H1 (cell line): ENCODE data around the gene ASB6. TPM values are rescaled to one million over a fixed set of nuclear protein-coding genes. Genes with fewer than 3 reads are reported as not detected.

ENCODE experiments used
- CTCF ChIP-seq, 3 experiments: IDR thresholded peaks; 1 replicate in 2 of 3; 2 replicates in 1 of 3; pipeline versions ENCODE4 v1.5.1 to v1.6.1; 2011; ENCODE audit warnings: low read length in 3 of 3, mild to moderate bottlenecking in 3 of 3, inconsistent platforms in 2 of 3, low read depth in 1 of 3, moderate library complexity in 1 of 3; ENCODE audit not compliant: insufficient read depth in 1 of 3; ENCODE audit errors: control extremely low read depth in 1 of 3
- polyA plus RNA-seq, 7 experiments: library from polyadenylated mRNA; depleted of rRNA in 3 of 7; stranded (reverse) in 5 of 7; unstranded in 2 of 7; fragments of >200 nt in 5 of 7; fragments of 200-250 nt in 2 of 7; gene quantifications; 1 replicate in 5 of 7; 2 replicates in 1 of 7; 4 replicates in 1 of 7; pipeline versions ENCODE4 v1.2.1 to v1.2.3, GENCODE V29; 2011 to 2013; ENCODE audit warnings: missing spikeins in 2 of 7, mixed read lengths in 2 of 7
- total RNA-seq: library from RNA; stranded (reverse); fragmentation: NEBNext Ultra II Directional; extraction: Animal tissue kit (Norgen Biotek cat#: 25700); gene quantifications from 2 replicates; pipeline ENCODE4 v1.2.1, GENCODE V29; 2021

The ASB6 gene
- total and polyA plus RNA-seq, 2 of the 8 experiments (the other 6 are each of a cell fraction or from before 2014, with no cell fraction given): 14.0 to 17.3 TPM

DNA sequence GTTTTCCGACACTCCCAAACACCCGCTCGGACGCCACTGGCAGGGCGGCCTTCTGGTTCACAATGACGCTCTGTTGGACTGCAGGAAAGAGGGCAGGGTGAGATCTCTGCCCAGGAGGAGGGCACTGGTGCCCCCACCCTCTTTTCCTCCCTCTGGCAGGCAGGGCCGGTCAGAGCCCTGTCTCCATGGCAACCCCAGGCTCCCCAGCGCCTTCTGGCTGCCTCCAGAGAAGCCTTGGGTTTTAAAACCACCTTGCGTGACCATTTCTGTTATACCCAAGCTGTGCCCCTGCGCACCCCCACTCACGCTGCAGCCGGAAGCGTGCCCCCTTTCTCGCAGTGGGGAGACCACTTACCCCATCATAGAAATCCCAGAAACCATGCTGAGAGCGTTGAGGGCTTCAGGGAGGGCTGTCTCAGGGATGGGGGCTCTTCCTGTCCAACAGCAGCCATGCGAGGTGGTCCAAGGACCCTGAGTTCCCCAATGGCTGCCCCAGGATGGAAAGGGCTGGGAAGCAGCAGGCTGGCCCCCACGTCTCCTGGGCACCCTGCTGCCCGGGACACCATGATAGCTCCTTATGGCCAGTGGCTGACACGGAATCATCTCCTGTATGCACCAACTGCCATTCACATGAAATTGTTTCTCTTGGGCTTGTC, 28.3 kb downstream of the ASB6 start (continued):
- no peak for TF ChIP-seq CTCF (IDR thresholded peaks at IDR 0.05; ENCODE audit: control extremely low read depth in 1 of 3, insufficient read depth in 1 of 3, low read depth in 1 of 3, low read length in 3 of 3)
